Purkinje cell (primary cell): ENCODE measurements around the gene ANKRD30B. TPM values are rescaled to one million over a fixed set of nuclear protein-coding genes. Genes with fewer than 3 reads are reported as not detected.

Source experiments
- polyA plus RNA-seq: library from polyadenylated mRNA; unstranded; fragments of >200 nt; fragmentation: Nextera tagmentation; gene quantifications from 2 replicates; pipeline ENCODE4 v1.2.1, GENCODE V29; 2014

ANKRD30B gene, protein sequence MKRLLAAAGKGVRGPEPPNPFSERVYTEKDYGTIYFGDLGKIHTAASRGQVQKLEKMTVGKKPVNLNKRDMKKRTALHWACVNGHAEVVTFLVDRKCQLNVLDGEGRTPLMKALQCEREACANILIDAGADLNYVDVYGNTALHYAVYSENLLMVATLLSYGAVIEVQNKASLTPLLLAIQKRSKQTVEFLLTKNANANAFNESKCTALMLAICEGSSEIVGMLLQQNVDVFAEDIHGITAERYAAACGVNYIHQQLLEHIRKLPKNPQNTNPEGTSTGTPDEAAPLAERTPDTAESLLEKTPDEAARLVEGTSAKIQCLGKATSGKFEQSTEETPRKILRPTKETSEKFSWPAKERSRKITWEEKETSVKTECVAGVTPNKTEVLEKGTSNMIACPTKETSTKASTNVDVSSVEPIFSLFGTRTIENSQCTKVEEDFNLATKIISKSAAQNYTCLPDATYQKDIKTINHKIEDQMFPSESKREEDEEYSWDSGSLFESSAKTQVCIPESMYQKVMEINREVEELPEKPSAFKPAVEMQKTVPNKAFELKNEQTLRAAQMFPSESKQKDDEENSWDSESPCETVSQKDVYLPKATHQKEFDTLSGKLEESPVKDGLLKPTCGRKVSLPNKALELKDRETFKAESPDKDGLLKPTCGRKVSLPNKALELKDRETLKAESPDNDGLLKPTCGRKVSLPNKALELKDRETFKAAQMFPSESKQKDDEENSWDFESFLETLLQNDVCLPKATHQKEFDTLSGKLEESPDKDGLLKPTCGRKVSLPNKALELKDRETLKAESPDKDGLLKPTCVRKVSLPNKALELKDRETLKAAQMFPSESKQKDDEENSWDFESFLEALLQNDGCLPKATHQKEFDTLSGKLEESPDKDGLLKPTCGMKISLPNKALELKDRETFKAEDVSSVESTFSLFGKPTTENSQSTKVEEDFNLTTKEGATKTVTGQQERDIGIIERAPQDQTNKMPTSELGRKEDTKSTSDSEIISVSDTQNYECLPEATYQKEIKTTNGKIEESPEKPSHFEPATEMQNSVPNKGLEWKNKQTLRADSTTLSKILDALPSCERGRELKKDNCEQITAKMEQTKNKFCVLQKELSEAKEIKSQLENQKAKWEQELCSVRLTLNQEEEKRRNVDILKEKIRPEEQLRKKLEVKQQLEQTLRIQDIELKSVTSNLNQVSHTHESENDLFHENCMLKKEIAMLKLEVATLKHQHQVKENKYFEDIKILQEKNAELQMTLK (N-terminal part only)
- 2.1 TPM in 1 of 2 replicates, not detected in the other for polyA plus RNA-seq

DNA sequence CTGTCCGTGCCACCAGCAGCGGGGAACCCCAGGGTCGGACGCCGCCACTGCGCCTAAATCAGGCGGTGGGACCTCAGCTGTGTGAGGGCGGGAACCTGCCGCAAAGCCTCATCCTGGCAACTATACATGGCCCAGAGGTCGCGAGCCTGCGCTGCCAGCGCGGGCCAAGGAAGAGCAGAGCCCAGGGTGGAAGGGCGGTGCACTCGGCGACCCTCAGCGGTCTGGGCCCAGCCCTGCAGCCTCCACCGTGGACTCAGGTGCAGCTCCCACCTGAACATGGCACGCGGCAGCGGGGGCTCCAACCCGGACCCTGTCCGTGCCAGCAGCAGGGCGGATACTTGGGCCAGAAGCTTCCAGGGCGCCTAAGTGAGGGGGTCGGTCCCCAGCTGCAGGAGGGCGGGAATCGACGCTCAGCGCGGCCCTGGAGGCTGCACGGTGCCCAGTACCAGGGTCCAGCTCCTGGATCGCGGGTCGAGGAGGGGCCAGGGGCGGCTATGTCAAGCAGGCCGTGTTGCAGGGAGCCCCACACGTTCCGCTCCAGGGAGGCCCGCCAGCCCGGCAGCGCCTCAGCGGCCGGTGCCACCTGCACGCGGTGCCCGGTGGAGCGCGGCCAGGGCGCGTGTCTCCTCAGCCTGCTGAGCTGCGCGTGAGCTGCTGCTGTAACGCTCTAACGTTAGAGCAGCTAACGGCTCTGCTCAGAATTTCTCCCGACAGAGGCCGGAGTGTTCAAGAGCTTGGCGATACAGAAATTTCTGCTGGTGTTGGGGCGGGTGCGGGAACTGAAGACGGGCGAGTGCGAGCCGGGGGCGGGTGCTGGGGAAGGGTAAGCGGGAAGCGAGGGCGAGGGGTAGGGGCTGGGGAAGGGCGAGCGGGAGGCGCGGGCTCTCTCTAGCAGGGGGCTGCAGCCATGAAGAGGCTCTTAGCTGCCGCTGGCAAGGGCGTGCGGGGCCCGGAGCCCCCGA, at the start of gene ANKRD30B:
Gene ANKRD30B (plus strand): TSS at position 660 of the 962 bp plus-strand sequence. CDS start 248 bp downstream, at position 908.

Other genes starting within 250 kb of the ANKRD30B start
- not detected in 2 replicates for gene POTEC, start 204.6 kb upstream of the ANKRD30B start, polyA plus RNA-seq